B cell (primary cell): ENCODE results near the gene NSRP1. TPM values are rescaled to one million over a fixed set of nuclear protein-coding genes. Genes with fewer than 3 reads are reported as not detected.

Experiments
- ATAC-seq: fragments of 200-7000 bp; cut with Tn5 transposase; one replicate; pipeline ENCODE4 v1.10.0; 2021; ENCODE audit warnings: low read depth, mild to moderate bottlenecking, moderate number of reproducible peaks, moderate library complexity
- CTCF ChIA-PET: fragments of 350-600 bp; sonication (Branson Sonifier 250); formaldehyde crosslinking; loops from one replicate; lab custom pipeline; 2021; ENCODE audit warnings: antibody characterized with exemption, inconsistent platforms; lab: Charles Lee
- POLR2A ChIA-PET: fragments of 350-600 bp; sonication (Branson Sonifier 250); formaldehyde crosslinking; loops from one replicate; lab custom pipeline; 2021; ENCODE audit warnings: antibody characterized with exemption; lab: Charles Lee
- DNase-seq: peaks from one replicate; pipeline ENCODE4 v3.0.0; 2013
- H2AFZ ChIP-seq: 2 replicates; pipeline ENCODE4 v1.6.1; 2012; ENCODE audit warnings: mild to moderate bottlenecking, low read depth, low read length; ENCODE audit not compliant: insufficient read depth, poor library complexity, severe bottlenecking
- H3K27ac ChIP-seq, 2 donors: 1 replicate in 1 of 2; 2 replicates in 1 of 2; pipeline ENCODE4 v1.5.1; 2012 to 2013; ENCODE audit warnings: low read length in 2 of 2, mild to moderate bottlenecking in 2 of 2, moderate library complexity in 1 of 2
- H3K27me3 ChIP-seq, 4 experiments: fragments of 200-600 bp in 1 of 4; sonication (generic) in 1 of 4; replicated peaks in 1 of 4; 1 replicate in 2 of 4; 2 replicates in 2 of 4; pipeline versions ENCODE4 v1.6.1 to v1.7.0; 2013 to 2016; ENCODE audit warnings: low read length in 3 of 4, mild to moderate bottlenecking in 2 of 4, mixed read lengths in 1 of 4, moderate library complexity in 1 of 4; ENCODE audit not compliant: insufficient read depth in 4 of 4, control insufficient read depth in 3 of 4; ENCODE audit errors: control extremely low read depth in 1 of 4
- H3K36me3 ChIP-seq, 2 experiments: replicated peaks in 1 of 2; 1 replicate in 1 of 2; 2 replicates in 1 of 2; pipeline versions ENCODE4 v1.6.1 to v1.7.1; 2013; ENCODE audit warnings: low read length in 1 of 2; ENCODE audit not compliant: insufficient read depth in 2 of 2, control insufficient read depth in 1 of 2; ENCODE audit errors: control extremely low read depth in 1 of 2, extremely low read depth in 1 of 2
- H3K4me1 ChIP-seq, 2 donors: fragments of 200-600 bp in 1 of 2; sonication (generic) in 1 of 2; 1 replicate in 1 of 2; 2 replicates in 1 of 2; pipeline versions ENCODE4 v1.5.1 to v1.6.1; 2013 to 2017; ENCODE audit warnings: low read length in 2 of 2; ENCODE audit not compliant: control insufficient read depth in 2 of 2, insufficient read depth in 2 of 2
- H3K4me2 ChIP-seq: replicated peaks from 2 replicates; pipeline ENCODE3; 2012; ENCODE audit warnings: mild to moderate bottlenecking, low read depth, low read length; ENCODE audit not compliant: poor library complexity, severe bottlenecking
- H3K4me3 ChIP-seq, 5 experiments: fragments of 200-600 bp in 1 of 5; sonication (generic) in 1 of 5; 1 replicate in 3 of 5; 2 replicates in 2 of 5; pipeline versions ENCODE4 v1.5.1 to v1.7.0; 2011 to 2016; ENCODE audit warnings: low read length in 4 of 5, mild to moderate bottlenecking in 4 of 5, low read depth in 2 of 5, control low read depth in 1 of 5, moderate library complexity in 1 of 5; ENCODE audit not compliant: insufficient read depth in 1 of 5; ENCODE audit errors: control extremely low read depth in 1 of 5, extremely low read depth in 1 of 5
- H3K79me2 ChIP-seq: fragments of 200-600 bp; sonication (generic); one replicate; pipeline ENCODE4 v1.6.0; 2016; ENCODE audit warnings: low read length; ENCODE audit not compliant: control insufficient read depth, insufficient read depth
- H3K9ac ChIP-seq: fragments of 200-600 bp; sonication (generic); 2 replicates; pipeline ENCODE4 v1.6.1; 2017; ENCODE audit warnings: mild to moderate bottlenecking, low read length, moderate library complexity
- H3K9me3 ChIP-seq, 3 donors: one replicate each; pipeline versions ENCODE4 v1.6.1 to v1.7.1; 2013; ENCODE audit warnings: low read length in 2 of 3; ENCODE audit not compliant: control insufficient read depth in 2 of 3, insufficient read depth in 1 of 3; ENCODE audit errors: control extremely low read depth in 1 of 3
- H4K20me1 ChIP-seq: 2 replicates; pipeline ENCODE4 v1.6.0; 2012; ENCODE audit warnings: mild to moderate bottlenecking, low read length; ENCODE audit not compliant: insufficient read depth, control insufficient read depth, poor library complexity, severe bottlenecking
- H3K27ac Mint-ChIP-seq: one replicate; pipeline ENCODE4 v1.8.0; 2021; ENCODE audit warnings: mixed read lengths
- H3K27me3 Mint-ChIP-seq: one replicate; pipeline ENCODE4 v1.8.0; 2021; ENCODE audit warnings: mixed read lengths
- H3K4me1 Mint-ChIP-seq: one replicate; pipeline ENCODE4 v1.8.0; 2021; ENCODE audit warnings: mixed read lengths
- H3K4me3 Mint-ChIP-seq: one replicate; pipeline ENCODE4 v1.8.0; 2021; ENCODE audit warnings: mixed read lengths
- H3K9me3 Mint-ChIP-seq: one replicate; pipeline ENCODE4 v1.8.0; 2022; ENCODE audit warnings: mixed read lengths; ENCODE audit not compliant: insufficient read depth
- EZH2 ChIP-seq: IDR thresholded peaks from 2 replicates; pipeline ENCODE4 v1.6.1; 2012; ENCODE audit warnings: borderline replicate concordance, low read depth, mild to moderate bottlenecking, moderate library complexity, low read length; ENCODE audit not compliant: insufficient read depth, poor library complexity, severe bottlenecking
- WGBS: methylation state at CpG from one replicate; pipeline ENCODE4 v1.1.5; 2013; ENCODE audit warnings: missing lambda C conversion rate; ENCODE audit not compliant: insufficient coverage; 5-methylcytosine and 5-hydroxymethylcytosine counted together
- intact Hi-C: fragments of 100-400 bp; cut with micrococcal nuclease; formaldehyde crosslinking; loops from one replicate; pipeline ENCODE4 v1.10.0; 2022
- polyA plus RNA-seq: library from polyadenylated mRNA; depleted of rRNA; stranded (reverse); fragments of >200 nt; gene quantifications from 2 replicates; pipeline ENCODE4 v1.2.3, GENCODE V29; 2012
- total RNA-seq, 2 donors: library from RNA; stranded (reverse); fragments of 120-200 nt in 1 of 2; gene quantifications; 1 replicate in 1 of 2; 2 replicates in 1 of 2; pipeline versions ENCODE4 v1.2.3 to v1.2.4, GENCODE V29; 2013 to 2022
- TF ChIP-seq, protein P1 (sequence below): fragments of 200-600 bp; IDR thresholded peaks from one replicate; pipeline ENCODE4 v1.8.0; 2022; ENCODE audit warnings: antibody characterized with exemption, mild to moderate bottlenecking

Gene NSRP1
- total and polyA plus RNA-seq, 2 donors (not counting 1 experiment from before 2014, with no cell fraction given) = 11.2 to 46.2 TPM

DNA sequence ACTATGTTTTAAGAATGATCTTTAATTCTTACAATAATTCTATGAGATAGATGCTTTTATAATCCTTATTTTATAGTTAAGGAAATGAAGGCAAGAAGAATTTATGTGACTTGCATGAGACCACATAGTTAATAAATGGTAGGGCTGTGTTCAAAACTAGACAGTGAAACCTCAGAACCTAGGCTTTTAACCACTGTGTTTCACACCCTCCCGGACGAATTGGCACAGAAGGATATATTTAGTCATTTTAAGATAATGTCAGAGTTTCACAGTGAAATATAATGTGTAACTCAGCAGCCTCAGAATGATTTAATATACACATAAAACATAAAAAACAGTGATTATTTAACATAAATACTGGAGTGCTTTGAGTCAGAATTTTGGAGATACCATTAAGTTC, 57.0 kb downstream of the NSRP1 start:
- no peak for TF ChIP-seq EZH2
- TF ChIP-seq, protein P1, sequence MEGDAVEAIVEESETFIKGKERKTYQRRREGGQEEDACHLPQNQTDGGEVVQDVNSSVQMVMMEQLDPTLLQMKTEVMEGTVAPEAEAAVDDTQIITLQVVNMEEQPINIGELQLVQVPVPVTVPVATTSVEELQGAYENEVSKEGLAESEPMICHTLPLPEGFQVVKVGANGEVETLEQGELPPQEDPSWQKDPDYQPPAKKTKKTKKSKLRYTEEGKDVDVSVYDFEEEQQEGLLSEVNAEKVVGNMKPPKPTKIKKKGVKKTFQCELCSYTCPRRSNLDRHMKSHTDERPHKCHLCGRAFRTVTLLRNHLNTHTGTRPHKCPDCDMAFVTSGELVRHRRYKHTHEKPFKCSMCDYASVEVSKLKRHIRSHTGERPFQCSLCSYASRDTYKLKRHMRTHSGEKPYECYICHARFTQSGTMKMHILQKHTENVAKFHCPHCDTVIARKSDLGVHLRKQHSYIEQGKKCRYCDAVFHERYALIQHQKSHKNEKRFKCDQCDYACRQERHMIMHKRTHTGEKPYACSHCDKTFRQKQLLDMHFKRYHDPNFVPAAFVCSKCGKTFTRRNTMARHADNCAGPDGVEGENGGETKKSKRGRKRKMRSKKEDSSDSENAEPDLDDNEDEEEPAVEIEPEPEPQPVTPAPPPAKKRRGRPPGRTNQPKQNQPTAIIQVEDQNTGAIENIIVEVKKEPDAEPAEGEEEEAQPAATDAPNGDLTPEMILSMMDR = no peak
- H3K27ac ChIP-seq = no peak overlapping the region
- H3K79me2 ChIP-seq = peaks cover 7% of the 10 kb centered on the region
- H3K4me3 Mint-ChIP-seq = no peak overlapping the region
- no peak overlapping the region for H2AFZ ChIP-seq
- peaks cover 5% of the 10 kb centered on the region for H3K4me1 Mint-ChIP-seq
- H3K9me3 ChIP-seq = no peaks in the 10 kb centered on the region
- no peaks in the 10 kb centered on the region for H3K4me1 ChIP-seq
- no peaks in the 10 kb centered on the region for H3K27me3 Mint-ChIP-seq
- WGBS = no CpG with 5 or more reads among the region's 2 CpGs
- H4K20me1 ChIP-seq = no peaks in the 10 kb centered on the region
- H3K4me2 ChIP-seq = no peak overlapping the region
- intact Hi-C loops = no loop called here
- H3K36me3 ChIP-seq = peaks cover 5 to 25% of the 10 kb centered on the region in 2 experiments
- H3K27ac Mint-ChIP-seq = no peak overlapping the region
- no peaks in the 10 kb centered on the region for H3K27me3 ChIP-seq
- H3K4me3 ChIP-seq = no peak overlapping the region
- no peaks in the 10 kb centered on the region for H3K9me3 Mint-ChIP-seq
- ATAC-seq (no peak), DNase-seq (no peak)
- H3K9ac ChIP-seq = no peak overlapping the region
- ChIA-PET CTCF (no interaction called here), POLR2A (no interaction called here)

DNA sequence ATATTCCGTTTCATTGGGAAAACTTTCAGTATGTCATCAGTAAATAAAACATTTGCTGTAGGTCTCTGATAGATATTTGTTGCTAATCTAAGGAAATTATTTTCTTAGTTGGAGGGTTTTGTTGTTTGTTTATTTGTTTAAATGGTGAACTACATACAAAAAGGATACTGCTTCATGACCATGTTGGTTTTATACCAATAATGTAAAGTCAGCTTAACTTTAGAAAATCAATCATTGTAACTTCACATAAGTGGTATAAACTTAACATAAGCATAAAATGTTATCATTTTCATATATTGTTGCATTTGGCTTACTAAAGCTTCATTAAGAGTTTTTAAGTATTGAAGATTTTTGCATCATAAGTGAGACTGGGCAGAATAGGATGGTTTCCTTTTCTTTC, 57.9 kb downstream of the NSRP1 start:
- no peak overlapping the region for H2AFZ ChIP-seq
- no peaks in the 10 kb centered on the region for H3K9me3 Mint-ChIP-seq
- peaks cover 2 to 30% of the 10 kb centered on the region in 2 experiments for H3K36me3 ChIP-seq
- H3K9ac ChIP-seq = no peak overlapping the region
- intact Hi-C loops = no loop called here
- H3K4me2 ChIP-seq = no peak overlapping the region
- H3K4me3 Mint-ChIP-seq = no peak overlapping the region
- peaks cover 7% of the 10 kb centered on the region for H3K79me2 ChIP-seq
- H3K9me3 ChIP-seq = no peaks in the 10 kb centered on the region
- no peaks in the 10 kb centered on the region for H3K4me1 ChIP-seq
- H3K27me3 Mint-ChIP-seq = no peaks in the 10 kb centered on the region
- no peaks in the 10 kb centered on the region for H3K27me3 ChIP-seq
- no peak overlapping the region for H3K27ac Mint-ChIP-seq
- no CpG with 5 or more reads among the region's 1 CpG for WGBS
- H4K20me1 ChIP-seq = no peaks in the 10 kb centered on the region
- TF ChIP-seq, protein P1 = no peak
- TF ChIP-seq EZH2 = no peak
- POLR2A ChIA-PET = no interaction called here
- ATAC-seq = no peak
- H3K4me3 ChIP-seq = no peak overlapping the region
- H3K27ac ChIP-seq = no peak overlapping the region
- CTCF ChIA-PET = interaction anchor here (1.0 kb wide), 1 partner anchor 70 kb away, joined by 3 read pairs; no protein-coding TSS in a partner anchor
- H3K4me1 Mint-ChIP-seq = peaks cover 5% of the 10 kb centered on the region
- no peak for DNase-seq
